ENCODE measurements around the gene UPF2. TPM values are rescaled to one million over a fixed set of nuclear protein-coding genes. Genes with fewer than 3 reads are reported as not detected.
"Not testable (repeated sequence)": the region's sequence is repeated elsewhere in the genome, so short reads cannot be mapped to it uniquely, and the experiment has no call there.

Gene UPF2
- polyA plus RNA-seq, 3 donors = 38.4 to 45.4 (median 39.2) TPM

DNA sequence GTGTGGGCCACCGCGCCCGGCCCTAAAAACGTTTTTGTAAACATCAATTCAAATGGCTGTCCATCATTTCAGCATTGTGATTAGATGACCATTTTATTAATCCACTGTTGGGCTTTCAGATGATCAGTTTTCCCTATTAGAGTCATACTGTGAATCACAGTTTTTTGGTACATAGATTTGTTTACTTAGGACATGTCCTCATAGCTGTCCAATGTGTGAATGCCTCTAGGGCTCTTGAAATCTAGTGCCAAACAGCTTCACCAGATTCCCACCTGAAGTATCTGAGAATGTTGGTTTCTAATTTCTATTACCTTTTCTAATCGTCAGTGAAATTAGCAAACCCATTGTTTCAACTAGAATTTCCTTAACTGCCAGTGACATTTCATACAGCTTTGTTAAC is 66.8 kb downstream of the UPF2 start:
- no peak for DNase-seq (ENCODE audit: low read depth in 3 of 3, low spot score in 2 of 3)

DNA sequence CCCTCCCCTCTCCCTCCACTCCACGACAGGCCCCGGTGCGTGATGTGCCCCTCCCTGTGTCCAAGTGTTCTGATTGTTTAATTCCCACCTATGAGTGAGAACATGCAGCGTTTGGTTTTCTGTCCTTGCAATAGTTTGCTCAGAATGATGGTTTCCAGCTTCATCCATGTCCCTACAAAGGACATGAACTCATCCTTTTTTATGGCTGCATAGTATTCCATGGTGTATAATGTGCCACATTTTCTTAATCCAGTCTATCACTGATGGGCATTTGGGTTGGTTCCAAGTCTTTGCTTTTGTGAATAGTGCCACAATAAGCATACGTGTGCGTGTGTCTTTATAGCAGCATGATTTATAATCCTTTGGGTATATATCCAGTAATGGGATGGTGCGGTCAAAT is 70.1 kb downstream of the UPF2 start:
- not testable (repeated sequence) for DNase-seq (ENCODE audit: low read depth in 3 of 3, low spot score in 2 of 3)

DNA sequence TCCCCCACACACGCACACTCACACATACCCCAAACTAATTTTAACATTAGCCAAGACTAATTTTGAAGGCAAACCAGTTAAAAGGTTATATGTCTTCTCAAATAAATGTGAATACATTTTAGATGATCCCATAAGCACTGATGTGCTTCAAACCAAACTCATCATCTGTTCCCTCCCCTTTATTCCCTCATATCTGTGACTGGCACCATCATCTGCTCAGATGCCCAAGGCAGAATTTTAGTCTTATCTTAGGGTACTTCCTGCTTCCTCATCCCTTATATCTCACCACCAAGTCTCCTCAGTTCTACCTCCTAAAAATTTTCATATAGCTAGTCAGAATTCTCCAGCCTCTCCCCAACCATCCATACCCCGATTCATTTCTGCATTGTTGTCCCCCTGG is 80.4 kb downstream of the UPF2 start:
- DNase-seq (ENCODE audit: low read depth in 3 of 3, low spot score in 2 of 3) = no peak

DNA sequence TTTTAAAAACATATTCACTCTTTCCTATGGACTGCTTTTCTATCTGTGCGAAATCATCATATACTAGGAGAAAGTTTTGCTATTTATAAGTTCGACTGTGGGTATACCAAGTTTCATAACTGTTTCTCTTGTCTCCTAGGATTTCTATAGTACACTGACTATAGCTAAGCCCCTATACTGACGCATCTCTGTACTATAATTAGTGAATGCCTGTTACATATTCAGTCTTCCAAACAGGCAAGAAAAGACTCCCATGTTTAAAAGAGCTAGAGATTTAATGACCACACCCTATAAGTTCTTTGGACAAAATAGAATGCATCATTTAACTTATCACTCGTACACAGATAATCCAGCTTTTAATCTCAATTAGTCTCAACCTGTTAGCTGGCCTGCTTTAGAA is 80.8 kb downstream of the UPF2 start:
- no peak for DNase-seq (ENCODE audit: low read depth in 3 of 3, low spot score in 2 of 3)

DNA sequence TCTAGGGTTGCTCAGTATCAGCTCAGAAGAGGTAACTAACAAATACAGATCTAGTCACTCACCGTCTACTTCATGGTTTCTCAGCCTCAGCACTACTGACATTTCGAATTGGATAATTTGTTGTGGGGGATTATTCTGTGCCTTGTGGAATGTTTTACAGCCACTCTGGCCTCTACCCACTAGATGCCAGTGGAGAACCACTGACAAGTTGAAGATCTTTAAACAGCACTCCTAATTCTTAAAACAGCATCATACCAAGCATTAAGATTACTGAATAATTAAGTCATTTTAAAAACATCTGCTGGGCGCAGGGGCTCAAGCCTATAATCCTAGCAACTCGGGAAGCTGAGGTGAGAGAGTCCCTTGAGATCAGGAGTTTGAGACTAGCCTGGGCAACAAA is 82.6 kb downstream of the UPF2 start:
- DNase-seq (ENCODE audit: low read depth in 3 of 3, low spot score in 2 of 3) = no peak

DNA sequence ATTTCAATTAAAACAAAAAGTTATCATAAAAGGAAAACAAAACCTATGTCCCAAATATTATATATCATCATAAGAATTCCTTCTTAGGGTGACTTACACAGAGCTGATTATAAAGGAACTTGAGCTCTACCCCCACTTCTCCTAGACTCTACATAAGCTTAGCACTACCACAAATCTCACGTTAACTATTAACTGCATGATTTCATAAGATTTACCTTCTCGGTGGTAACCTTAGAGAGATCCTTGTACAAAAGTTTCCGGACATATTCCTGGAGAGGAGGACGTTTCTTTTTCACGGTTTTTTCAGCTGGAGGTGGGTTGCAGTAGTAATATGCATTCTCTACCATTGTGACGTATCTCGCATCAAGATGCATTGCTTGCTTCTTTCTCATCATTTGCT is 83.7 kb downstream of the UPF2 start:
- DNase-seq (ENCODE audit: low read depth in 3 of 3, low spot score in 2 of 3) = no peak

DNA sequence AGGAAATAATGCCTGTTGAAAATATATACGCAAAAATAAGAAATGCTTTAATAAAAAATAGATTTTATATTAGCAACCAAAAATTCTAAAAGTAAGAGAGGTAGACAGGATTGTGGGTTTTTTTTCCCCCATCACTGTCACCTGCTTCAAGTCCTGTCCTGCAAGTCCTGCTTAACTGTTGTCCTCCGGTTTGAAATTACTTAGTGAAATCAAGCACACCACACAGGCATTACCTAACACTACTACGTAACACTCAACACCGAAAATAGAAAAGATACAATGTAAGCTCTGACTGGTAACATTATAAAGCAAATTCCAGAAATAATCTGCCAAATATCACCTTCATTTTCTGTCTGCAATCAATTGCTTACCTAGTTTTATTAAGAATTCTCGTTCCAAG is 90.9 kb downstream of the UPF2 start:
- DNase-seq (ENCODE audit: low read depth in 3 of 3, low spot score in 2 of 3) = no peak

DNA sequence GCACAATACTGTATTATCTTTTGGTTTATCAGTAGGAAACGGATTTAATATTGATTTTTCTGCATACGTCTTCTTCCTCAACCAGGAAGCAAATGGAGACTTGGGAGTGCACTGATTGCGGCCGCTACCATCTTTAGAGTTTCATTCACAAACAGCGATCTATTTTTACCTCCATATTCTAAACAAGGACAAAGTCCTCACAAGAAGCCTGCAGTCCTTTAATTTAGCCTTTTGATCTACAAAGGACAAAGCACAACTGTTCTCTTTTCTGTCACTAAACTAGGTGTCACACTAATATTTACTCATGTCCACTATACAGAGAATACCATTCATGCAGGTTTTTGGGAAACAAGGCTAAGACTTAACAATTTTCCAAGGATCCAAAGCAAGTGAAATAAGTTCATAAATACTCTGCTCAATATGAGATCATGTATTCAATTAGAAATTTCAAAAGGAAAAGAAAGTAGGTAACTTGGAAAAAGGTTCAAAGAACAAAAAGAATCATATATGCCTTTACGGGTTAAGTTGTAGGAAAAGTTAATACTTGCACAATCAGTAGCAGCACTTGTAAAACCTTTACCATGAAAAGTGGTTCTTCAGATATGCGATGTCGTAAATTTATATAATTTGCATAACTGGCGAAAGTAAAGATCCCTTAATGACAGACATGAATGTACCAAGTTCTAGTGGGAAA is 92.1 kb downstream of the UPF2 start:
- no peak for DNase-seq (ENCODE audit: low read depth in 3 of 3, low spot score in 2 of 3)

DNA sequence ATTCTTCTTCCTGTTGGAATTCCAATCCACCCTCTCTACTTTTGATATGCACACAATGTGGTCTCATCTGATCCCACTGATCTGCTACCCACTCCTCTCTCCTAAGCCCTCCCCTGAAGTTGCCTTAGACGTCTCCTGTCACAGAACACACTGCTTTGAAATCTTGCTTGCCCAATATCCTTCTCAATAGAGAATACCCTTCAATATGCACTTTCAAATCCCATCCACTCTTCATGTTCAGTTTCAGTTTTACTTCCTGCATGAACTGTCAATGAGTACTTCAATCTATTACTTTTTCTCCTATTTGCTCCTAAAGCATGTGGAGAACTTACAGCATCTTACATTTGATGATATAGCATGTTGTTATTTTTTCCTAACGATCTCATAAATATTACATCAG is 93.5 kb downstream of the UPF2 start:
- DNase-seq (ENCODE audit: low read depth in 3 of 3, low spot score in 2 of 3) = no peak

DNA sequence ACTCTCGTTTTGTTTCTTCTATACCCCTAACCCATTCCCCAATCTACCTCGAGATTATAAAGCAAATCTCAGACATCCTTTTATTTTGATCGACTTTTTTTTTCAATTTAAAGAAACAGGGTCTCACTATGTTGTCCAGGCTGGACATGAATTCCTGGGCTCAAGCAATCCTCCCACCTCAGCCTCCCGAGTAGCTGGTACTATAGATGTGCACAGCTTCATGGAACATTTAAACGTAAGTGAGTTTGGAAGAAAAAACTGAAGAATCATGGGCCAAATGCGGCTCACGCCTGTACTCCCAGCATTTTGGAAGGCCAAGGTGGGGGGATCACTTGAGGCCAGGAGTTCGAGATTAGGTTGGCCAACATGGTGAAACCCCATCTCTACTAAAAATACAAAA is 96.0 kb downstream of the UPF2 start:
- no peak for DNase-seq (ENCODE audit: low read depth in 3 of 3, low spot score in 2 of 3)

DNA sequence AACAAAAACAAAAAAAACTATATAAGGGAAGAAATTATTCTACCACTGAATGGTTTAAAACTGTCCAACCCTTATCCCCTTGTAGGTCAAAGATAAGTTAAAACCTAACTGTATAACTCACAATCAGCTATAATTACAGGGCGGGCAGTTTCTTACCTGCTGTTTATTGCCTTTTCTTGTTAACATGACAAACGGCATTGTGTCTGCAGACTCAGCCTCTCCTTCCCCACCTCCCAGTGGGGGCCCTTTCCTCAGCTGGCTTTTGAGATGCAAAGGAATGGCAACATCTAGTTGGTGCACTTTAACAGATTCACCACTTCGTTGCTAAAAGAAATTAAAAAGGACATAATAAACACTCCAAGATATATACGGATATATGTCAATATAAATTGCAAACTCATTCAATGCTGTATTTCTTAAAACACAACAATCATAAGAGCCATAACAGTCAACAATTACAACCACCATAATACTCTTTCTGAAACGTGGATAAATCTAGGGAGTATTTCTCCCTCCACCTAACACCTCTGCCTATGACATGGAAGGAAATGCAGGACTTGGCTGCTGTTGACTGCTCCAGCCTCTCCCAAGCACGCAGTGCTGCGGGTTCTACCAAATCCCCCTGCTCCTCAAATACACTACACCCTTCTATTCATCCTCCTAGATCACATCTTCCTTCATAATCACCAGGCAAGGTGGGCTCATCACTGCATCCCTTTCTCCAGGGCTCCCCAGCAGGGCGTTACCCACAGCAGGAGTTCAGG is 106.0 kb downstream of the UPF2 start:
- DNase-seq (ENCODE audit: low read depth in 3 of 3, low spot score in 2 of 3) = no peak

DNA sequence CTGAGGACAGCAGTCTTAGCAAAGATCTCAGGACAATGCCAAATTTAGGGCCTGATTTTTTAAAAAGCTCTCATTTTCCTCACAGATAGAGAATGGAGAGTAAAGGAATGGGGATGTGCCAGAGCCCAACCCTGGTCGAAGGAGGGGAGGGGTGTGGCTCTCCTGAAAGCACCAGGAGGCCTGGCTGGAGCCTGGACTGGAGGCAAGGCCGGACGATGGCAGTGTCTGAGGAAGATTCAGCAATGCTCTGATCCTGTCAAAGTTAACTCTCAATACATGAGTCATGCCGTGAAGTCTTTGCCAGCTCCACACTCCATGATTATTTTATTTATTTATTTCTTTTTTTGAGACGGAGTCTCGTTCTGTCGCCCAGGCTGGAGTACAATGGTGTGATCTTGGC is 108.3 kb downstream of the UPF2 start:
- DNase-seq (ENCODE audit: low read depth in 3 of 3, low spot score in 2 of 3) = no peak

DNA sequence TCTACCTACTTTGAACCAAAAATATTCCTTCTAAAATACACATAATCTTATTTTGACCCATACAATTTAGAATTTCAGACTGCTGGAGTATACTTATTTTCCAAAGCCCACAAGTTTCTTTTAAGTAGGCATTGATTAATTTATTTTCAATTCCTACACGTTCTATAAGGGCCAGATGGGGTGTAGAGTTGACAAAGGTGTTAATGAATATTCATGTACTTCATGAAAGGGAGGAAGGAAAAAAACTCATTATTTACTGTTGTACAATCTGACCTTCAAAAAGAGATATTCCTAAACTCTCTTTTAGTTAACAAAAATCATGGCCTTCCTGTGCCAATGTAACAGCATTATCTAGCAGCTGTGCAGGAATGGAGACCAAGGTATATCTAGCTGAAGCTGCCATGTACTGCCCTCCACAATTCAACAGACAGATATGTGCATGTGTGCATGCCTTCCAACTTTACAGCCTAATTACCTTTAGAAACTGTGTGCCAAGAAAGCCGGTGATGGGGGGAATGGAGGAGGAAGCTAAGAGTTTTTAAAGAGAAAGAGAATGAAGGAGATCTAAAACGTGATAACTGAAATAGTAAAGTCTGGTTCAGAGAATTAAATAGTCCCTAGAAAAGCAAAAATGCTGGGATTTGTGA is 108.9 kb downstream of the UPF2 start:
- no peak for DNase-seq (ENCODE audit: low read depth in 3 of 3, low spot score in 2 of 3)

DNA sequence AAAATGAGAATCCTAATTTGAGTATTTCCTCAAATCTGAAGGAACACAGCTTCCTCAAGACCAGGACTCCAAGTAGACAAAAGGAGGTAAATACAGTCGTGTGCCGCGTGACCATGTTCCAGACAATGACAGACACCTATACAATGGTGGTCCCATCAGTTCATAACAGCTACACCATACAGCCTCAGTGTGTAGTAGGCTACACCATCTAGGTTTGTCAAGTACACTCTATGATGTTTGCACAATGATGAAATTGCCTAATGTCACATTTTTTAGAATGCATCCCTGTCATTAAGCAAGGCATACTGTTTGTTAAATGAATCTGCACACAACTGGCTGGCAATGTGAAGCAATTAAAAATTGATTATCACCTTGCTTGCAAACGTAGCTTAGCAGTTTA is 111.6 kb downstream of the UPF2 start:
- DNase-seq (ENCODE audit: low read depth in 3 of 3, low spot score in 2 of 3) = no peak

DNA sequence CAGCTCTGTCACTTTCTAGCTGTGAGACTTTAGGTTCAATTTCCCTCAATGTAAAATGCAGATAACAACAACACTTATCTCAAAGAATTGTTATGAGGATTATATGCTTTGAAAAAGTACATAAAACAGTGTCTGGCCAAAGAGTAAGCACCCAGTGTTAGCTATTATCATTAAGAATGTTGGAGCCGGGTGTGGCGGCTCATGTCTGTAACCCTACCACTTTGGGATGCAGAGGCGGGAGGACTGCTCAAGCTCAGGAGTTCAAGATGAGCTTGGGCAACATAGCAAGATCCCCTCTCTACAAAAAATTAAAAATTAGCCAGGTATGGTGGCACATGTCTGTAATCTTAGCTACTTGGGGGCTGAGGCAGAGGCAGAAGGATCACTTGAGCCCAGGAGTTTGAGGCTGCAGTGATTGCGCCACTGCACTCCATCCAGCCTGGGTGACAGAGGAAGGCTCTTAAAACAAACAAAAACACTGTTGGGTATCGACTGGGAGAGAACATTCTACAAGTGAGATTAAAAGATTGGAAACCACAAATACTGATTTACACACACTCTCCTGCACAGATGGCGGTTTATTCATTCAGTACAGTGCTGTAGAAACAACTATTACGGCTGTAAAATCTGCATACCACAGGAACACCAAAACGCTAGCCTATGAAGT is 112.2 kb downstream of the UPF2 start:
- DNase-seq (ENCODE audit: low read depth in 3 of 3, low spot score in 2 of 3) = no peak

DNA sequence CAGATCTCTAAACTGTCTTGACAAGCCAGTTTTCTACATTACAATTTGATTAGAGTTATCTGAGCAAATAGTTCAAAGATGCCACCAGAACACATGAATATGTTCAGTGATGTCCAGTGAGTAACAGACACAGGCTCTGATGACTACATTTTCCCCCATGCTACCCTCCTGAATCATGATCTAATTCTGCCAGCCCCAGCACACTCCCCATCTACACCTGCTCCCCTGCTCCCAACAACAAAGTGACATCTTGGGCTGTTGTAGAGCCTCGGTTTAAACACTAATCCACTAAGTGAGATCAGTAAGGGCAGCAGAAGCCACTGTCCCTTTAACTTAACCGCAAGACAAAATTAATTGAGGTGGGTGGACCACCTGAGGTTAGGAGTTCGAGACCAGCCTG is 114.9 kb downstream of the UPF2 start:
- DNase-seq (ENCODE audit: low read depth in 3 of 3, low spot score in 2 of 3) = no peak

DNA sequence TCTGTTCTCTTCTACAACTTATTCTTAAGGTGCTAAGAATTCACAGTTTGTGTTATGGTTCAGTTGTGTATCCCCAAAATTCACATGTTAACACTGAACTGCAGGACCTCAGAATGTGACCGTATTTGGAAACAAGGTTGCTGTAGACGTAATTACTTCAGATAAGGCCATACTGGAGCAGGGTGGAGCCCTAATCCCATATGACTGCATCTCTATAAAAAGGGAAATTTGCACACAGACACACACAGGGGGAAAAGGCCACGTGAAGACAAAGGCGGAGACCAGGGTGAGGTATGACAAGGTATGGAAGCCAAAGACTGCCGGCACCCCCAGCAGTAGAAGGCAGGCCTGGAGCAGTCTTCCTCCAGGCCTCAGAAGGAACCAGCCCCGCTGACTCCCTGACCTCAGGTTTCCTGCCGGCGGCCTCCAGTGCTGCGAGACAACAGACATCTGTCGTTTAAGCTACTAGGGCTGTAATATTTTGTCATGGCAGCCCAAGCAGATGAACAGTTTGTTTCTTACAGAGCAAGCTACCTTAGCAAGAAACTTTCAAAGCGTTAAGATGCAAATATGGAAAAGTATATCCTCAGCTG is 120.7 kb downstream of the UPF2 start:
- no peak for DNase-seq (ENCODE audit: low read depth in 3 of 3, low spot score in 2 of 3)

DNA sequence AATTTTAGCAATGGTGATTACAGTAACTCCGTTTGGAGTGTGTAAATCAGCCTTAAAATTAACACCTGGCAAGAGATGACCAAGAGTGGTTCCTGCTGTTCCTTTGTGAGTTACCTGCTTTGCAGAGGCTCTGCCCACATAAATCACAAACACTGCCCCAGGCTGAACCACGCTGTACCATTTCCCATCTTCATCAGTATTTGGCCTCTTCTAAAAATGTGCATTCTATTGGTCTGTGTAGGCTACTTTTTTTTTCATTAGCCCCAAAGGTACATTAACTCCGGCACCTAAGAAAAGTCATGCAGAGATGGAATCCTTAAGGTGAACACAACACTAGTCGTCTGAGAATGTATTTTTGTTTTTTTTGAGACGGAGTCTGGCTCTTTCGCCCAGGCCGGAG is 123.3 kb downstream of the UPF2 start:
- DNase-seq (ENCODE audit: low read depth in 3 of 3, low spot score in 2 of 3) = no peak

DNA sequence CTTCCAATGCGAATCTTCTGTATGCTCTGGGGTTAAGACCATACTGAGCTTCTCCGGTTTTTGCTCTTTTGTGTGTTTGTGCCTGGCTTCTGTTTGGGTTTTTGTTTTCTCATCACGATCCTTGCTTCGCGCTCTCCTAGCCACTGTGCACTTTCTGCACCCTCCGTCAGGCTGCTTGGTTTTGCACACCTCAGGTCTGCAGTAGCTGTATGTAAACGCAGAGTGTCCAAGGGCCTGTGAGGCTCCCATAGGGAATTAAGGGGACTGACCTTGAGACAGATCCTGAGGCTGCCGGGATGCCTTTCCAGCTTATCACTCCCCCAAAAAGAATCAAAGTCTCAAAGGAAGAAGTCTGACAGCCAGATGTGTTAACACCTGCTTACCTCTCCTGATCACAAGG is 124.2 kb downstream of the UPF2 start:
- no peak for DNase-seq (ENCODE audit: low read depth in 3 of 3, low spot score in 2 of 3)

DNA sequence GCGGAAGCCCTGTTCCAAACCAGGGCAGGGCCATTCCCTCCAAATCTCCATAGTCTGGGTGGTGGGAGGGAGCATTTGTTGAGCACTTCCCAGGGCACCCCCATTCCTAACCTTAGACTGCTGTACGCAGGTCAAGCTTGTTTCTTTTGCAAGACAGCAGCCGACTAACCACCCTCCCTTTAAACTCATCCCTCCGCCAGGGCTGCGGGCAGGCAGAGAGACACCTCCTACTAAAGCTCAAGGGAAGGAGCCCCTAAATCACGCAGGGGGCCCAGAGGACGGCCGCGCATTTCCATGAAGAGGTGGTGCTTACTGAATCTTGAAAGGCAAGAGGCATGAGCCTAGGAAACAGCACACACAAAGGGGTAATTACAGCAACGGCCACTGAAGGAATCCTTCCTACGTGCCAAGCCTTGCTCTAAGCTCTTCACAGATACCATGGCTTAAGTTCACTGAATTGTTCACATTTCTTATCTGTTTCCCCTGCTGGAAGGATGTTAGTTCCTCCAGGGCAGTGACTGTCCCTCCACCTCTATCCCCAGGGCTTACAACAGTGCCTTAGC is 129.4 kb downstream of the UPF2 start:
- no peak for DNase-seq (ENCODE audit: low read depth in 3 of 3, low spot score in 2 of 3)

DNA sequence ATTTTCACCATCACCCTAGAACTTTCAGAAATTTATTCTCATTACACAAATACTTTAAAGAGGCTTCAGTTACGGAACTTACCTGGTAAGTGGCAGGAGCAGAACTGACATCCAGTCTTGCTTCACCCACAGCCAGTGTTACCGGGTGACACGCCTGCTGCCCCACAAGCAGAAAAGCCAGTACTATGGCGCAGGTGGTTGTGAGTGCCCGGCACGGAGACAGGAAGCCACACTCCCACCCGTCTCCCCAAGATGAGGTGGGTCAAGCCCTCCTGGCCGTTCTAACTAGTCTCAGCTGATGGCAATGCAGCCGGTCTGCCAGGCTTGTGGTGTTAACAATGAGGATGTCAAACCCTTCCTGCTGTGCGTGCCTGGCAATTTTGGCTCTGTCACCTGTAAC is 132.5 kb downstream of the UPF2 start:
- DNase-seq (ENCODE audit: low read depth in 3 of 3, low spot score in 2 of 3) = no peak

Measured in right renal cortex interstitium (tissue), 3 donors.